ENCODE measurements around the gene PCNX2.
"Not testable (repeated sequence)": the region's sequence is repeated elsewhere in the genome, so short reads cannot be mapped to it uniquely, and the experiment has no call there.

PCNX2 gene

GRCh38 chr1:233143241-233143640, 152.3 kb downstream of the PCNX2 start:
- DNase-seq = no peak

GRCh38 chr1:233140974-233141373, 154.6 kb downstream of the PCNX2 start:
- no peak for DNase-seq

GRCh38 chr1:233140499-233140898, 155.0 kb downstream of the PCNX2 start:
- no peak for DNase-seq

GRCh38 chr1:233138788-233139585, 156.5 kb downstream of the PCNX2 start:
- no peak for DNase-seq

- DNase-seq = no peak
These were observed 159.7 kb downstream of the PCNX2 start for GRCh38 chr1:233135833-233136232.

- no peak for DNase-seq
These were observed 163.1 kb downstream of the PCNX2 start for GRCh38 chr1:233132445-233132844.

- not testable (repeated sequence) for DNase-seq
These were observed 166.5 kb downstream of the PCNX2 start for GRCh38 chr1:233129031-233129430.

- DNase-seq = no peak
These were observed 168.4 kb downstream of the PCNX2 start for GRCh38 chr1:233127157-233127556.

- DNase-seq = no peak
These were observed 172.7 kb downstream of the PCNX2 start for GRCh38 chr1:233122779-233123178.

- DNase-seq = peak; percentile 19
These were observed 173.5 kb downstream of the PCNX2 start for GRCh38 chr1:233121947-233122559.

- no peak for DNase-seq
These were observed 180.7 kb downstream of the PCNX2 start for GRCh38 chr1:233114860-233115259.

GRCh38 chr1:233114159-233114558, 181.4 kb downstream of the PCNX2 start:
- DNase-seq = peak; percentile 46

- peak; percentile 99 for DNase-seq
These were observed 182.3 kb downstream of the PCNX2 start for GRCh38 chr1:233113009-233113879.

- DNase-seq = no peak
These were observed 183.1 kb downstream of the PCNX2 start for GRCh38 chr1:233112186-233113008.

GRCh38 chr1:233111731-233112130, 183.8 kb downstream of the PCNX2 start:
- no peak for DNase-seq

GRCh38 chr1:233109096-233109495, 186.4 kb downstream of the PCNX2 start:
- DNase-seq = peak; percentile 29

GRCh38 chr1:233107716-233108130, 187.8 kb downstream of the PCNX2 start:
- DNase-seq = peak; percentile 4

- no peak for DNase-seq
These were observed 188.3 kb downstream of the PCNX2 start for GRCh38 chr1:233107130-233107660.

- DNase-seq = peak; percentile 78
These were observed 190.3 kb downstream of the PCNX2 start for GRCh38 chr1:233105225-233105624.

- no peak for DNase-seq
These were observed 193.2 kb downstream of the PCNX2 start for GRCh38 chr1:233102341-233102740.

GRCh38 chr1:233097959-233098580, 197.5 kb downstream of the PCNX2 start:
- peak; percentile 36 for DNase-seq

- no peak for DNase-seq
These were observed 198.0 kb downstream of the PCNX2 start for GRCh38 chr1:233097546-233097945.
